22Rv1 (cell line): ENCODE results near the gene ZNF3.

Experiments
- ZFX ChIP-seq: fragments of 450-650 bp; IDR thresholded peaks from 2 replicates; pipeline ENCODE4 v1.6.1; 2017; ENCODE audit warnings: antibody characterized with exemption, borderline replicate concordance
- TF ChIP-seq, protein P1 (sequence below): fragments of 450-650 bp; IDR thresholded peaks from 2 replicates; pipeline ENCODE4 v1.5.1; 2017; ENCODE audit warnings: mild to moderate bottlenecking

DNA sequence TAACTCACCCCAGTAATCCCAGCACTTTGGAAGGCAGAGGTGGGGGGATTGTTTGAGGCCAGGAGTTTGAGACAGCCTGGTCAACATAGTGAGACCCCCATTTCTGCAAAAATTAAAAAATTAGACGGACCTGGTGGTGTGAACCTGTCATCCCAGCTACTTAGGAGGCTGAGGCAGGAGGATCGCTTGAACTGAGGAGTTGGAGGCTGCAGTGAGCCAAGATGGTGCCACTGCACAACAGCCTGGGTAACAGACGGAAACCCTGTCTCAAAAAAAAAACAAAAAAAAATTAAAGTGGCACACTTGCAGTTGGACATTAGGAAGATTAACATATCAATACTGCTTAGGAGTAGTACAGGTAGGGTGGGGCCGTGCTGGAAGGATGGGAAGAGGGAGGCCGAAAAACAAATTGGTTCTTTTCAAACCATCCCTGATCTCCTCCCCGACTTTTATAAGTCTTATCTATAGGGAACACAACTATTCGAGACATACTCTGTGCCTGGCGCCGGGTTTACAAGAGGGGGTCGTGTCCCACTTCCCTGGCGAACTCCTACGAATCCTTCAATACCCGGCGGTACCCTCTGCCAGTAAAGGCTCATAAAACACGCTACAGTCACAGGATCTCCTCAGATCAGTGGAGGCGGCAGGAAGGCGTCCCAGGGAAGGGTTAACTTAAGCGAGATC, 37.0 kb upstream of the ZNF3 start:
- TF ChIP-seq, protein P1, sequence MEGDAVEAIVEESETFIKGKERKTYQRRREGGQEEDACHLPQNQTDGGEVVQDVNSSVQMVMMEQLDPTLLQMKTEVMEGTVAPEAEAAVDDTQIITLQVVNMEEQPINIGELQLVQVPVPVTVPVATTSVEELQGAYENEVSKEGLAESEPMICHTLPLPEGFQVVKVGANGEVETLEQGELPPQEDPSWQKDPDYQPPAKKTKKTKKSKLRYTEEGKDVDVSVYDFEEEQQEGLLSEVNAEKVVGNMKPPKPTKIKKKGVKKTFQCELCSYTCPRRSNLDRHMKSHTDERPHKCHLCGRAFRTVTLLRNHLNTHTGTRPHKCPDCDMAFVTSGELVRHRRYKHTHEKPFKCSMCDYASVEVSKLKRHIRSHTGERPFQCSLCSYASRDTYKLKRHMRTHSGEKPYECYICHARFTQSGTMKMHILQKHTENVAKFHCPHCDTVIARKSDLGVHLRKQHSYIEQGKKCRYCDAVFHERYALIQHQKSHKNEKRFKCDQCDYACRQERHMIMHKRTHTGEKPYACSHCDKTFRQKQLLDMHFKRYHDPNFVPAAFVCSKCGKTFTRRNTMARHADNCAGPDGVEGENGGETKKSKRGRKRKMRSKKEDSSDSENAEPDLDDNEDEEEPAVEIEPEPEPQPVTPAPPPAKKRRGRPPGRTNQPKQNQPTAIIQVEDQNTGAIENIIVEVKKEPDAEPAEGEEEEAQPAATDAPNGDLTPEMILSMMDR, result no peak
- TF ChIP-seq ZFX, result no peak
